ENCODE results near the gene TECTA. TPM values are rescaled to one million over a fixed set of nuclear protein-coding genes. Genes with fewer than 3 reads are reported as not detected.
"Not testable (repeated sequence)": the region's sequence is repeated elsewhere in the genome, so short reads cannot be mapped to it uniquely, and the experiment has no call there.

TECTA gene
- total RNA-seq, 1 donor from 2014 or later = 0.49 TPM

DNA sequence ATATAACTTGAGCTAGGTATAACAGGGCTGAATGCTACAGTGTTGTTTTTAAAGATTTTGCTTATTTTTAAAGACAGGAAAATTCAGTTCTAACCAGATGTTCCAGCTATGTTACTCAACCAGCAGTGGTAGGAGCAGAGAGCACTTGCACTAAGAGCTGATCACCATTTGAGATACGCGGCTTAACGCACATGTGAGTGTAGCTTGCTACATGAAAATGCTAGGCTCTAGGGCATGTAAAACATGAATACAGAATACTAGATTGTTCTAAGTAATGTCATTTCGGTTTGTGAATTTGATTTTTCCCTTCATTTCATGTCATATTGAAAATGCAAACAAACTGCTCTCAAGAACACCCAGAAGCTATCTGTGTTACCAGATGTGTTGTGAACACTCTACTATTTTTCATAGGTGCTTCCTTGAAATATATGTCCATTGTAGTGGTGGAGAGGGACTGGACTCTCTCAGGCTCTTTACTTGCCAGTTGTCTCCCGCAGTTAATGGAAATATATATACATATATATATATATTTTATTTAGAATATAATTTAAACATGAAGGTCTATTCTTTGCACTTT is 10.8 kb upstream of the TECTA start:
- no peak for DNase-seq

DNA sequence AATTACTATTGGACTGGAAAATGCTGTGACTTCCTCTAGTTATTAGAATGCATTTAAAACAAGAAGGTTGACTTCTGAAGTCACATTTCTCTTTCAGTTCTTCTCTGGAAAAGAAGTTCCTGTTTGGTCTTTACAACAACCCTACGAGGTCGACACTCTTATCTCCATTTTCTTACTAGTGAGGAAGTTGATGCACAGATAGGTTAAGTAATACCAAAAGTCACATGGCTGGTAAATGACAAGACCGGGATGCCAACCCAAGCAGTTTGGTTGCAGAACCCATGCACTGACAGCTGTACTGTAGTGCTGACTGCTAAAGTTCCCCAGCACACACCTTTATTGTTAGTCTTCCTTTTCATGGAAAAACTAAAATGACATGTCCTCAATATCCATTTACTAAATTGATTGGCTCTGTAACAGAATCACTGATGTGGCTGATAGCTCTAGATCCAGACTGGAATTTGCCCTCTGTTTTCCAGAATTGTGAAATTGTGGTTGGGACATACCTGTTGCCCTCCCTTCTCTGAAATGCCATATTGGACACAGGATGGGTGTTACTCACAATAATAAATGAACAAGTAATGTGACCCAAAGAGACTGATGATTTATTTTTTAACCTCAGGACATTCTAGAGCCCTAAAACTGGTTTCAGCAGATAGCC is 9.4 kb upstream of the TECTA start:
- no peak for DNase-seq

DNA sequence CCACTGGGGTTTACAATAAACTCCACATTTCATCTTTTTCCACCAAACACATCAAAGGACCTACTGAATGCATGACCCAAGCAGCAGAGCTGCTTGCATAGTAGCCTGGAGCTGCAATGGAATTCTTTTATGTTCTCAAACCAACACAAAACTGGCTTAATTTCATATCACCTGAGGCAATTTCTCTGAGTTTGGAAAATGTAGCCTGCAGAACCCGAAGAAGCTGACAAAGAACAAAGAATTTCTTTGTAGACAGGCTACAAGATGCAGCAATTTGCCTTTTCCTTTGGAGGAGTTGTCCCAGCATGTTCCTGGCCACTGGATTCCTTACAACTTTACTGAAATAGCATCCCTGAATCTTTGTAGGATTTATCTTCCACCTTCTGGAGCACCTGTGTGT is 5.5 kb upstream of the TECTA start:
- no peak for DNase-seq

DNA sequence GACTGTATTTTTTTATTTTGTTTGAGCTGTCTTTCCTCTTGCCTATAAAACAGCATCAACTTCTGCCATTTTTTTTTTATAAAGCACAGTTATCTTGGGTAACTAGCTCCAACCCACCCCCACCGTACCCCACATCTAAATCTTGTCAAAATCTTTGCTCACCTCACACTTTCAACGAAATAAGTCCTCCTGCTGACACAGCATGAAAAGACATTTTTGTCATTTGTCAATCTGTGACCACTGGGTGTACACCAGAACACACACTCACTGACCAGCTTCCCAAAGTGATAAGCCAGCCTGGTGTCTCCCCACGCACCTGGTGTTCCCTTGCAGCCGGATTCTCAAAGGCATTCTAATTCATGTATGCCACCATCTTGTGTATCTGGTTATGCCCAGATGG is 1.7 kb upstream of the TECTA start:
- DNase-seq = no peak

DNA sequence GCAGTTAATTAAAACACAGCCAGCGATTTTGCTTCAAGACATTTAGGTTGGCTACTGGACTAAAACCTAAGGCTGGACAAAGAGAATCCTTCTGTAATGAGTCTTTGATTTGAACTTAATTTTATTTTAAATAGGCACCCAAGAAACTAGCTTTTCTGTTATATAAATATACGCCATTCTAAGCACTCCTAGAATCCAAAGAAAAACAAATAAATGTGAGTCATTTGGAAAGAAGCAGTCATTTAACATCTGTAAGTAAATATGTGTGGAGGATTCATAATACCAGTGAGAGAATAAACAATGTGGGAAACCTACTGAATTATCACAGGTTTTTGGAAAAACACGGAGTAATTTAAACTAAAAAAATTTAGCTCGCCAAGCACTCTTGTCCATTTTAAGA is 1.2 kb upstream of the TECTA start:
- DNase-seq = no peak

DNA sequence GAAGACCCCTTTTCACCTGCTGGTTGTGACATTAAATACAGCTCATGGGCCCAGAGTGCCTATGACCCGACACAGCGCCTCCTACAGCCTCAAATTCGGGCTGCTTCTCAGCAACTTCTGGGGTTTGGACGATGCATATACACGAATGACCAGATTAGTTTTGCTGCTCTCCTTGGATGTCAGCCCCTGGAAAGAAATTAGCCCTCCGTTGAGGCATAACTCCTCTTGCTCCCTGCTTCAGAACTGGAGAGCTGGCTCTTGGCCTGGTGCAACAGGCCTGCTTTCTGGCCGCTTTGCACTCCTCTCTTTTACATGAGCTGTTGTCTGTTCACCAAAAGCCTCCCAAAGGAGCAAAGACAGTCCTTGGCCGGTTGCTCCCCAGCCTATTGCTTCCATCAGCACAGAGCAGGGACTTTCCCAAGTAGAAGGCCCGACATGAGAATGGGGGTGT is 3.3 kb downstream of the TECTA start:
- peak; percentile 16 for DNase-seq

DNA sequence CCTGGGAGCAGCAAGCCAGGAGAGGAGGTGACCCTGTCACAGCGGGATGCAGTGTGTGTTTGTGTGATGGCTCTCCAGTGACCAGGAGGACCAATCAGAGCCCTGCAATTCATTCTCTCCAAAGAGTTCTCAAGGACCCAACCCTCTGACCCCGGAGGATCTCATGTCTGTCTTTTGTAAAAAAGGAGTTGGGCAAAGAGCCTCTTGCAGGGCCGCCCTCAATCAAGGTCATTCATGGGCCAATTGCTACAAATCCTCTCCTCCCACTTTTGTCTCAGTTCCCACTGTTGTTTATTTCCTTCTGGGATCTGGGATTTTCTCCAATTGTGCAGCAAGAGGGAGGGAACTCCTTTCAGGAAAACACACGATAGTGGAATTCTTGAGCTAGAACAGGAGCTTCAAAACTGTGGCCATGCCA is 4.0 kb downstream of the TECTA start:
- peak; percentile 90 for DNase-seq

DNA sequence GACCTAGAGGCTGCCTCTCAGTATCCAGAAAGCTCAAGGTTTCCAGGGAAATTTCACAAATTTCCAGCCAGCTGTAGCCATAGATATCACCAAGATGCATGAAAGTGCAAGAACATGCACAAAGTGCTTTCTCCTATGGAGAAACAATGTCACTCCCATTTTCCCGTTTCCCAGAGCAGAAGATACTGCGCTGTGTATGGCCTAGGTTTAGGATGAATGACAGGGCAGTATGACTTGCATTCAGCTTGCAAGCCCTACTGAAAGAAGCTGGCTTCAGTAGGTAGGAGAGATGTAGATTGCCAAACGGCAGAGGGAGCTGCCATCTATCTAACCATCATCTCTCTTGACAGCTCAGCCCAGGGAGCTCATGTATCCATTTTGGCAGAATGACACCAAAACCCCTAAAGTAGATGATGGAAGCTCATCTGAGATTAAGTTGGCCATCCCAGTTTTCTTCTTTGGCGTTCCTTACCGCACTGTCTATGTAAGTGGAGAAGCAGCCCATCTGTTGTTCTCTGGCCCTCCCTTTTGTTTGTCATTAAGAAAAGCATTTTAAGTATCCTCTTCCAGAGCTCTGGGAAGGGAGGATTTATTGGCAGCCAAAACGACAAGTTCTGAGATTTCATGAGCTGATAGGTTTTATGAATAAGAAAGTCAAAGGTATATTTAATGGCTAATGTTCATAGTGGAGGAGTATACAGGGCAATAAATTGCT is 4.6 kb downstream of the TECTA start:
- peak; percentile 78 for DNase-seq

DNA sequence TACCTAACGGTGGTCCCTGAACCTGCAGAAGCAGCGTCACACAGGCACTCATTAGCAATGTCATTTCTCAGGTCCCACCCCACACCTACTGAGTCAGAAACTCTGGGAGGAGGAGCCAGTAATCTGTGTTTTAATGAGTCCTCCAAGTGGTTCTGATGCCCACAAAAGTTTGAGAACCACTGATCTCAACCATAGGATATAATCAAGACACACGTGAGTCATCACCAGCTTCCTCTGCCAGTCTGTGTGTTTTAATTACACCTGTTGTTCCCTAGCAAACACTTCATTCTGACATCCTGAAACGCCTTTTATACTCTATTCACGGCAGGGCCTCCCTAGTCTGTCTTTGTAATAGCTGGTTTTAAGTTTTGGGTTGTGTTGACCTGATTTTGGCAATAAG is 5.8 kb downstream of the TECTA start:
- DNase-seq = no peak

DNA sequence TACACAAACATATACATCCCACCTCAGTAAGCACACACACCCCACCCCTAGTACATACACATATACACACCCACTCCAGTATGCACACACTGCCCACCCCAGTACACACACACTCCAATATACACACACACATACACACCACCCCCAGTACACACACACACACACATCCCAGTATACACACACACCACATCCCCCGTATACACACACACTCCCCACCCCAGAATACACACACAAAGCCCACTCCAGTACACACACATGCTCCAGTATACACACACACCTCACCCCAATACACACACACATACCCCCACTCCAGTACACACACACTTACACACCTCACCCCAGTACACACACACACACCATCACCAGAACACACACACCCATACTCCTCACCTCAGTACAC is 7.4 kb downstream of the TECTA start:
- DNase-seq = no peak

DNA sequence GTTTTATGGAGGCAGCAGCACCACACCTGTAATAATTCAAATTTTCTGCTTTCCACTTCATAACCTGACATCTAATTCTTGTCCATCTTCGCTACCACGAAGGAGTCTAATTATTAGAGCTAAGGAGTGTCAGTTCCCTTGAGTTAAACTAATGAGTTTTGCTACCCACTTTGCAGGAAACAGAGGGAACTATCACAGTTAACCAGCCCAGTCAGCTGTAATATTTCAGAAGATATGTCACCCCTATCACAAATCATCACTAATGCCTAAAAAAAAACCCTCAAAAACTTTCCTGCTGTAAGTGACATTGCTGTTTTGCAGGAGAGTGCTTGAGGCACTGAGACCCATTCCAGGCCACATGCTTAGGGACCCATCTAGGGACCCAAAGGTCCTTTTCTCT is 8.4 kb downstream of the TECTA start:
- DNase-seq = no peak

DNA sequence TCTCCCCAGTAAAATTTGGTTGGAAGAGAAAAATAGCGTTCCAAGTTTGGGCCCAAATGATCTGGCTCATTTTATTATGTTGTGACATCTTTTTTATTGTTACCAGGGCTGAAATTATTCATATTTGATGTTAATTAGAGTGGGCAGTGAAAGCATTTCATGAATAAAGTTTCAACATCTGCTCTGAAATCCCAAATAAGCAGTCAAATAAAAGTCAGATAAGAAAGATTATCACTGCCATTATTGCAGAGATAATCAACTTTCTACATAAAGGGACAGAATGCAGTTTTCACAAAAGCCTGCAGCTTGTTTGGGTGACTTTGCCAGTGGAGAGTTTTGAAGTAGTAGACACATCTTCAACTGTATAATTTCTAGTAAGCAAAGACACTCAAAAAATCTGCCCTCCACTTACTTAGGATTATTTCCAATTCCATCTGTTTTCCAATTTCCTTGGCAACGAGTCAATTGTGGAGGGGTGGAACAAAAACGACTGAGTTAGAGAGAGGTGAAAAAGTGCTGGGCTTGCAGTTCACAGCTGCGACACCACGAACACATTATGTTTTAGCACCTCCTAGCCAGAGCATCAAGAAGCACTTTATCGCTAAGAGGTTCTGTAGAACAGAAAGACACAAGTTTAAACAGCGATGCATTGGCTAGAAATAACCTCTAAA is 9.0 kb downstream of the TECTA start:
- peak; percentile 54 for DNase-seq

DNA sequence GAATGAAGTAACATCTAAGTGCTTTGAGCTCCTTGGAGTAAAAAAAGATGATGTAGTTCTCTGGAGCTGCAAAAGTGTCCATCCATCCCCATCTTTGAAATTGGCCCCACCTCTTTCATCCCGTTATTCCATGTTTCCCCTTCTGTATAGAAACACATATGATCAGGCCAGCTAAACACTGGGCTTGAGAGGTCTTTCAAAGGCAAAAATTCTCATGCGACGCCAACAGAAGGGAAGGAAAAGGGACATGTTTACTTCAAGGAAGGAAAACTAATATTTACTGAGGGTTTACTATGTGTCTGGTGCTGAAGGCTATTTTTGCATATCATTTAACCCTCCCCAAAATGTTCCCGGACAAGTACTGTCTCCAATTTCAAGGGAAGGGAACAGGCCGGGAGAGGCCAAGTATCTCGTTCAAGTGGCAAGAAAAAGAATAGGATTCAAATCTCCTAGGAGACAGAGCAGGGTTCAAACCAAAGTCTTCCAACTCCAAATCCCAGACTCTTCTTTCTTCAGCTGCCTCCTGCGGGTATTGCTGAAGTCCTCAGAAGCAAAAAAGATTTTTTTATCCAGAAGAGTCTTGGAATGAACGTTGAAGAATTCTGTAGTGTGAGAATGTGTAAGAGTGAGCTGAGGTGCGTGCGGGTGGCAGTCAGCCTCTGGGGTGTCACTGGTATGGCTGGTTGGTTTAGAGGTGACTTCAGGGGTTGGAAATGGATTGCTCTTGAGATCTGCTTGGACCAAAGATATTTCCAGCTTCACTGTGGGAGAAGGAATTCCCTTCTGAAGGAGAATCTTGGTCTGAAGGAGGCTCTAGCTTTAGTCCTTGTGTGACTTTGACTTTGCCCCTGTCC is 10.1 kb downstream of the TECTA start:
- no peak for DNase-seq

DNA sequence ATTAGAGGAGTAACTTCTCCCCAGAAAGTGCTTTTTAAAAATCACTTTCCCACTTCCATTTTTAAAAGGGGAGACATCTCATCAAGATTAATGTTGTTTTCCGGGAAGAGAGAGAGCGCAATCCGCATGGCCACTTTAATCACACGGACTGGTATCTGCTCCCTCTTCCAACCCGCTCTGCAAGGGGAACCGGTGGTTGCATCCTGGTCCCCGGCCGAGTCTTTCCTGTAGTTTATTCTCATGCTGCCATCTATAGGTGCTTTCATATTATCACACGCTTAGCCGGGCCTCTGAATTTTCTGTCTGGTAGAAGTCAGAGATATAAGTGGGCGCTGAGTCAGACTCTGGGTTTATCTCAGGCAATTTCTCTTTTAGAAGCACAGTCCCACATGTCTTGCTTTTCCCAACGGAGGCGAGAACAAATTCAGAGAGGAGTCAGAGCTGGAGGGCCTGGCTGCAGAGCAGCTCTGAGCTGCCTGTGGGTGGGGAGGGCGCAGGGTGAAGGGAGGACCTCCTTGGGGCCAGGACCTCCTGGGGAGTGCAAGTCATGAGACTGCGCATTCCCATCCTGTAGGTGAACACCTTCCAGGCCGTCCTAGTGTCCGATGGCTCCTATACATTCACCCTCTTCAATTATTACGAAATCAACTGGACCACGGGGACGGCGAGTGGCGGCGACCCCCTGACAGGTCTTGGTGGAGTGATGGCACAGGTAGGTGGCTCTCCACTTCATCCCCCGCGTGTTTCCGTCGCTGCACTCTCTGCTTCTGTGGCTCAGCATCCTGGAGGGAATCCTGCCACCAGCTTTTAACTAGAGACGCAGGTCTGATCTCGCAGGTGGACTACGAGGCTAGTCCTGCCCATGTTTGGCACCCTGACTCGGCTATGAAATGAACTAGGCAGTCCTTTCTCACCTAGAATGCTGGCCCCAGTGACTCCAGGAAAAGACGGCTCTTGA is 11.7 kb downstream of the TECTA start:
- DNase-seq = peak; percentile 14

DNA sequence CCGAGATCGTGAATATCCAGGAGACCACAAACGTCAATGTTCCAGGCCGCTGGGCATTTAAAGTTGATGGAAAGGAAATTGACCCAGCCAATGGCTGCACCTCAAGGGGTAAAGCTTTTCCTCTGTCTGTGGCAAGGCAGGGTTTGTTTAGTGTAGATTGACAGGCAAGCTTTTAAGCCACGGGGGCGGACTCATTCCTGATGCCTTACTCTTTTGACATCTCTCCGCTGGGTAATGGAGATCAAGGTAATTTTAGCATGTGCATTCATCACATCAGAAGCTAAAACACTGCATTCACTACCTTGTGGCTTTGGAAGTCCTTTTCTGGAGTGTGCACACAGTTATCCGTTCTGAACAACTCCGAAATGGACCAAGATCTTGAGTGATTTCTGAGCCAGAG is 12.6 kb downstream of the TECTA start:
- DNase-seq = no peak

DNA sequence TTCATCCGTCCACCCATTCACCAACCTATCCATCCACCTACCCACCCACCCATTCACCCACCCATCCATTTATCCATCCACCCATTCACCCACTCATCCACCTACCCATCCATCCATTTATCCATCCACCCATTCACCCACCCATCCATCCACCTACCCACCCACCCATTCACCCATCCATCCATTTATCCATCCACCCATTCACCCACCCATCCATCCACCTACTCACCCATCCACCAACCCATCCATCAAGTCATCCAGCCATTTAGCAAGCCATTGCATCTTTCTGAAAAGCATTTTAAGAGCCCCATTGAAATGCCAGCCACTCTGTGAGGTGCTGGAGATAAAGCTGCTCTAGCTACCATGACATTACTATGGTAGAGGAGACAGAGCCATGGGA is 14.0 kb downstream of the TECTA start:
- DNase-seq = not testable (repeated sequence)

DNA sequence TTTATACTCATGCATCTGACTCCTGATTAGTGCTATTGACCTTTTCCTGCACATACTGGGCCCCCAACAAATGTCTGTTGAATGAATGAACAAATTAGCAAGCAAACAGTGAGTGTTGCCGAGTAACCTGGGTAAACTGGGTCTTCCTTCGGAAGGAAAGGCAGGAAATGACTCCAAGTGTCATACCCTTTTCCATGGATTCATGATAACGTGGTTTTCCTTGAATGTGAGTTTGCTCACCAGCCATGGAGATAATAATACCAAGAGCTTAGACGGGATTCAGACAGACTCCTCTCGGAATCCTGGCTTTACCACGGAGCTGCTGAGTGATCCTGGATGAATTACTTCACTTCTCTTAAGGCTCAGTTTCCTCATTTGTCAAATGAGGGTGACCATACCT is 16.7 kb downstream of the TECTA start:
- no peak for DNase-seq

DNA sequence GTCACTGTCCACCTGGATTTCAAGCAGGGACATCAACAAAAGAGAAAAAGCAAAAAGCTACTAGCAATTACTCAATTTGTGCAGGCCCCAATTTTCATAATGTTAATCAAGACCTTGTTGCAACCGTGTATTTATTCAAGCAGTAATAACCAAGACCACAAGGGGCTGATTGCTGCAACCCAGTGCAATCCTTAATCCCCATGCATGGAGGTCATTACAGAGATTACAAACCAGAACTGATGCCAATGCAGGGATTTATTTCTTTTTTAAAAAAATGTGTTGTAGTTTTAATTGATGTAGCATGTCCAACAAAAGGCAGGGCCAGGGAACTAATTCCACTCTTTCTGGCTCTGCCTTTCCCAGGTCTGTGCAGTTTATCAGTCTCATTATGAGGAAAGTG is 18.4 kb downstream of the TECTA start:
- no peak for DNase-seq

DNA sequence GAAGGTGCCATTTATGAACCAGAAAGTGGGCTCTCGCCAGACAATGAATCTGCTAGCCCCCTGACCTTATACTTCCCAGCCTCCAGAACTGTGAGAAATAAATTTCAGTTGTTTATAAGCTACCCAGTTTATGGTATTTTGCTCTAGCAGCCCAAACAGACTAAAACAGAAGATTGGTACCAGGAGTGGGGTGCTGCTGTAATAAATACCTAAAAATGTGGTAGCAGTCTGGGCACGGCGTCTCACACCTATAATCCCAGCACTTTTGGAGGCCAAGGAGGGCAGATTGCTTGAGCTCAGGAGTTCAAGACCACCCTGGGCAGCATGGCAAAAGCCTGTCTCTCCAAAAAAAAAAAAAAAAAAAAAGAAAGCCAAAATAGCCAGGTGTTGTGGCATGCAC is 21.3 kb downstream of the TECTA start:
- no peak for DNase-seq

DNA sequence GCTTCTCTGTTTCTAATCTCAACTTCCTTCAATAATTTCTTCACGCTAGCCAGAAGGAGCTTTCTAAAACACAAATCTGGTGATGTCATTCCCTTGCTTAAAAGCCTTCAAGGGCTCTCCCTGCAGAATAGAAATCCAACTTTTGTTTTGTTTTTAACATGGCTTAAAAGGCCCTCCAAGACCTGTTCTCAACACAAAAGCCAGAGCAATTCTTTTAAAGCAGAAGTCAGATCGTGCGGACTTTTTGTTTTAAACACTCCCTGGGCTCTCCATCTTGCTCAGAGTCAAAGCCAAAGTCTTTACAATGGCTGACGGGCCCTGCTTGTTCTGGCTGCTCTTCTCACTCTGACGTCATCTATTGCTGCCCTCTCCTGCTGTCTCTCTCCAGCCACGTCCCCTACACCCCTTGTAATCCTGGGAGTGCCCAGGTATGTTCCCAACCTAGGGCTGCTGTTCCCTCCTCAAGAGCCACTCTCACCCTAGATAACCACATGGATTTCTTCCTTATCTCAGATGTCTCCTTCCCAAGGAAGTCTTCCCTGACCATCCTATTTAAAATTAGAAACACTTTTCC is 22.5 kb downstream of the TECTA start:
- DNase-seq = no peak

DNA sequence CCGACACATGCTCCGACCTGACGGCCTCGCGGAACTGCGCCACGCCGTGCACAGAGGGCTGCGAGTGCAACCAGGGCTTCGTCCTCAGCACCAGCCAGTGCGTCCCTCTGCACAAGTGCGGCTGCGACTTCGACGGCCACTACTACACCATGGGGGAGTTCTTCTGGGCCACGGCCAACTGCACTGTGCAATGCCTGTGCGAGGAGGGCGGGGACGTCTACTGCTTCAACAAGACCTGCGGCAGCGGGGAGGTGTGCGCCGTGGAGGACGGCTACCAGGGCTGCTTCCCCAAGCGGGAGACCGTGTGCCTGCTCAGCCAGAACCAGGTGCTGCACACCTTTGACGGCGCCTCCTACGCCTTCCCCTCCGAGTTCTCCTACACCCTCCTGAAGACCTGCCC is 26.8 kb downstream of the TECTA start:
- no peak for DNase-seq

Measured in skin of body (tissue), 2 donors.